ENCODE measurements around the gene CELF2. TPM values are rescaled to one million over a fixed set of nuclear protein-coding genes. Genes with fewer than 3 reads are reported as not detected.

CELF2 gene
- total RNA-seq, 3 donors from 2014 or later (not counting 1 experiment from before 2014, with no cell fraction given), result 282 to 298 (median 295) TPM

- intact Hi-C loops (cut with micrococcal nuclease), result no loop called here
- H3K4me1 ChIP-seq (ENCODE audit: control insufficient read depth, insufficient read depth, low read length), result peaks cover 8% of the 10 kb centered on the region
- peaks cover 91% of the 10 kb centered on the region for H3K36me3 ChIP-seq (ENCODE audit: control insufficient read depth, insufficient read depth, low read length)
- WGBS (ENCODE audit: insufficient coverage), result 98% methylated on average over 13 of the region's 13 CpGs
- DNase-seq, result no peak
- no peak overlapping the region for H3K4me3 ChIP-seq (ENCODE audit: low read length)
- no peaks in the 10 kb centered on the region for H3K9me3 Mint-ChIP-seq
- H3K9me3 ChIP-seq (ENCODE audit: control insufficient read depth, insufficient read depth, low read length), result peaks cover 3% of the 10 kb centered on the region
- H3K27ac ChIP-seq (ENCODE audit: low read length), result no peak overlapping the region
- no peak for TF ChIP-seq CTCF (IDR thresholded peaks at IDR 0.05)
- H3K4me3 Mint-ChIP-seq, result no peak overlapping the region
- peaks cover 73 to 80% of the 10 kb centered on the region in 2 donors for H3K4me1 Mint-ChIP-seq
- peaks cover 57% of the 10 kb centered on the region for H3K36me3 Mint-ChIP-seq
- H3K27me3 Mint-ChIP-seq (ENCODE audit: low read depth in 2 of 2), result no peaks in the 10 kb centered on the region
- H3K27ac Mint-ChIP-seq, result peak overlapping the region; percentile 83 to 92
- no peak for ATAC-seq
- no peaks in the 10 kb centered on the region for H3K27me3 ChIP-seq (ENCODE audit: control insufficient read depth, insufficient read depth, low read length)
These were observed 288.3 kb downstream of the CELF2 start for GRCh38 chr10:11305825-11306593.

- Histone ChIP-seq H3K27ac (ENCODE audit: low read length) (no peak overlapping the region), H3K4me3 (ENCODE audit: low read length) (no peak overlapping the region), H3K27me3 (ENCODE audit: control insufficient read depth, insufficient read depth, low read length) (no peaks in the 10 kb centered on the region), H3K36me3 (ENCODE audit: control insufficient read depth, insufficient read depth, low read length) (peaks cover 95% of the 10 kb centered on the region), H3K4me1 (ENCODE audit: control insufficient read depth, insufficient read depth, low read length) (peaks cover 8% of the 10 kb centered on the region), H3K9me3 (ENCODE audit: control insufficient read depth, insufficient read depth, low read length) (peaks cover 3% of the 10 kb centered on the region)
- H3K27ac Mint-ChIP-seq, result peak overlapping the region; percentile 83 to 92
- no peak for ATAC-seq
- peaks cover 78 to 84% of the 10 kb centered on the region in 2 donors for H3K4me1 Mint-ChIP-seq
- intact Hi-C loops (cut with micrococcal nuclease), result no loop called here
- DNase-seq, result no peak
- H3K27me3 Mint-ChIP-seq (ENCODE audit: low read depth in 2 of 2), result no peaks in the 10 kb centered on the region
- WGBS (ENCODE audit: insufficient coverage), result 100% methylated on average over 6 of the region's 6 CpGs
- H3K4me3 Mint-ChIP-seq, result no peak overlapping the region
- TF ChIP-seq CTCF (IDR thresholded peaks at IDR 0.05), result no peak
- peaks cover 0 to 4% of the 10 kb centered on the region in 2 donors for H3K9me3 Mint-ChIP-seq
- peaks cover 62% of the 10 kb centered on the region for H3K36me3 Mint-ChIP-seq
These were observed 289.3 kb downstream of the CELF2 start for GRCh38 chr10:11307004-11307403.

GRCh38 chr10:11307937-11308336 is 290.3 kb downstream of the CELF2 start:
- WGBS (ENCODE audit: insufficient coverage), result 92% methylated on average over 1 of the region's 1 CpG
- H3K4me3 Mint-ChIP-seq, result no peak overlapping the region

More at GRCh38 chr10:11307937-11308336, 290.3 kb downstream of the CELF2 start:
- DNase-seq, result no peak
- peaks cover 93% of the 10 kb centered on the region for H3K36me3 ChIP-seq (ENCODE audit: control insufficient read depth, insufficient read depth, low read length)
- intact Hi-C loops (cut with micrococcal nuclease), result no loop called here
- no peak overlapping the region for H3K27ac ChIP-seq (ENCODE audit: low read length)
- H3K27ac Mint-ChIP-seq, result peak overlapping the region; percentile 83 to 92
- peaks cover 78 to 84% of the 10 kb centered on the region in 2 donors for H3K4me1 Mint-ChIP-seq
- ATAC-seq, result no peak
- H3K27me3 ChIP-seq (ENCODE audit: control insufficient read depth, insufficient read depth, low read length), result no peaks in the 10 kb centered on the region
- TF ChIP-seq CTCF (IDR thresholded peaks at IDR 0.05), result no peak
- H3K27me3 Mint-ChIP-seq (ENCODE audit: low read depth in 2 of 2), result no peaks in the 10 kb centered on the region
- peaks cover 3% of the 10 kb centered on the region for H3K9me3 ChIP-seq (ENCODE audit: control insufficient read depth, insufficient read depth, low read length)
- no peak overlapping the region for H3K4me3 ChIP-seq (ENCODE audit: low read length)
- peaks cover 59% of the 10 kb centered on the region for H3K36me3 Mint-ChIP-seq
- peaks cover 8% of the 10 kb centered on the region for H3K4me1 ChIP-seq (ENCODE audit: control insufficient read depth, insufficient read depth, low read length)
- peaks cover 0 to 4% of the 10 kb centered on the region in 2 donors for H3K9me3 Mint-ChIP-seq
